Kidney (tissue), 14 donors: ENCODE data around the gene FBXL3. TPM values are rescaled to one million over a fixed set of nuclear protein-coding genes. Genes with fewer than 3 reads are reported as not detected.
A peak's percentile ranks its signal among the peaks of the same experiment; 100 is the strongest.

Experiments
- DNase-seq, 5 donors: peaks; one replicate each; pipeline ENCODE4 v3.0.0-alpha.2; 2013 to 2020
- FAIRE-seq: peaks from 2 replicates; lab custom pipeline; 2012; peaks lifted over from hg19 to GRCh38; lab: Jason Lieb, UNC
- H3K27ac ChIP-seq, 2 donors: one replicate each; pipeline ENCODE4 v1.7.0; 2013; ENCODE audit warnings: low read depth in 2 of 2, low read length in 2 of 2, inconsistent platforms in 1 of 2
- H3K27me3 ChIP-seq: one replicate; pipeline ENCODE4 v1.7.1; 2013; ENCODE audit warnings: low read length, inconsistent platforms; ENCODE audit not compliant: control insufficient read depth, insufficient read depth
- H3K36me3 ChIP-seq, 3 donors: one replicate each; pipeline versions ENCODE4 v1.7.0 to v1.7.1; 2013; ENCODE audit warnings: low read length in 3 of 3, control low read depth in 1 of 3, inconsistent platforms in 1 of 3; ENCODE audit not compliant: insufficient read depth in 3 of 3, control insufficient read depth in 2 of 3
- H3K4me1 ChIP-seq, 3 donors: one replicate each; pipeline versions ENCODE4 v1.7.0 to v1.7.1; 2013; ENCODE audit warnings: low read length in 3 of 3, inconsistent platforms in 1 of 3, low read depth in 1 of 3; ENCODE audit not compliant: control insufficient read depth in 2 of 3, insufficient read depth in 2 of 3
- H3K4me3 ChIP-seq, 3 donors: one replicate each; pipeline versions ENCODE4 v1.7.0 to v1.8.1; 2013; ENCODE audit warnings: low read length in 3 of 3, control low read depth in 1 of 3, inconsistent platforms in 1 of 3
- H3K9ac ChIP-seq, 3 donors: one replicate each; pipeline versions ENCODE4 v1.7.0 to v1.7.1; 2013; ENCODE audit warnings: low read length in 3 of 3, control low read depth in 1 of 3, inconsistent platforms in 1 of 3
- H3K9me3 ChIP-seq, 3 donors: one replicate each; pipeline versions ENCODE4 v1.7.0 to v1.7.1; 2013; ENCODE audit warnings: low read length in 3 of 3, control low read depth in 1 of 3, inconsistent platforms in 1 of 3; ENCODE audit not compliant: control insufficient read depth in 2 of 3, insufficient read depth in 1 of 3
- CTCF ChIP-seq: IDR thresholded peaks from 3 replicates; pipeline ENCODE4 v1.5.1; 2012; ENCODE audit warnings: mild to moderate bottlenecking, moderate library complexity, borderline replicate concordance; ENCODE audit not compliant: insufficient read depth; ENCODE audit errors: extremely low read depth
- intact Hi-C: fragments of 100-400 bp; cut with DNase I; formaldehyde crosslinking; loops from one replicate; pipeline ENCODE4 v1.11.1; 2022
- polyA plus RNA-seq: library from polyadenylated mRNA; stranded (reverse); fragments of 350-450 nt; fragmentation: Illumina TruSeq; extraction: RNeasy Lipid Tissue Mini Kit (QIAGEN cat#74804); gene quantifications from one replicate; pipeline ENCODE4 v1.2.3, GENCODE V29; 2014; ENCODE audit warnings: low read depth, low replicate concordance; ENCODE audit not compliant: insufficient read depth
- total RNA-seq: library from RNA; stranded (reverse); fragmentation: NEBNext Ultra II Directional; extraction: Animal tissue kit (Norgen Biotek cat#: 25700); gene quantifications from one replicate; pipeline ENCODE4 v1.2.1, GENCODE V29; 2021
- donor health status: control.
- donor health status: control.
- donor health status: control.
- donor health status: control.
- donor health status: control.
- donor health status: DM: yes; HTN: yes; CAD: no.
- donor health status: Normal renal cell carcinoma (clear cell type).

Gene FBXL3
- total and polyA plus RNA-seq, 2 donors from 2014 or later = 22.3 to 61.6 TPM

- Histone ChIP-seq H3K9me3 (no peaks in the 10 kb centered on the region), H3K36me3 (peaks cover 0 to 5% (median 0%) of the 10 kb centered on the region in 3 donors), H3K9ac (no peak overlapping the region), H3K27ac (peak overlapping the region in 1 of 2 donors; percentile 20), H3K4me3 (no peak overlapping the region), H3K27me3 (no peaks in the 10 kb centered on the region), H3K4me1 (peaks cover 0 to 18% (median 0%) of the 10 kb centered on the region in 3 donors)
- TF ChIP-seq CTCF = no peak
- FAIRE-seq (no peak), DNase-seq (no peak)
- intact Hi-C loops = no loop called here
Measured at GRCh38 chr13:77056886-77057285, 29.9 kb upstream of the FBXL3 start.

GRCh38 chr13:77056382-77056781, 29.4 kb upstream of the FBXL3 start:
- Histone ChIP-seq H3K27ac (peak overlapping the region; percentile 20 to 40), H3K4me3 (no peak overlapping the region), H3K4me1 (peaks cover 0 to 18% (median 0%) of the 10 kb centered on the region in 3 donors), H3K36me3 (peaks cover 0 to 6% (median 0%) of the 10 kb centered on the region in 3 donors), H3K9ac (no peak overlapping the region), H3K9me3 (no peaks in the 10 kb centered on the region), H3K27me3 (no peaks in the 10 kb centered on the region)
- intact Hi-C loops = no loop called here
- DNase-seq = peak in 2 of 5 donors; percentile 52 to 53
- TF ChIP-seq CTCF = no peak
- FAIRE-seq = peak; percentile 96

- intact Hi-C loops = no loop called here
- H3K4me3 ChIP-seq = no peak overlapping the region
- no peaks in the 10 kb centered on the region for H3K27me3 ChIP-seq
- DNase-seq (no peak), FAIRE-seq (no peak)
- H3K36me3 ChIP-seq = peaks cover 0 to 11% (median 6%) of the 10 kb centered on the region in 3 donors
- H3K9me3 ChIP-seq = no peaks in the 10 kb centered on the region
- no peak for TF ChIP-seq CTCF
- H3K4me1 ChIP-seq = peaks cover 0 to 18% (median 0%) of the 10 kb centered on the region in 3 donors
- peak overlapping the region in 1 of 2 donors; percentile 15 for H3K27ac ChIP-seq
- peak overlapping the region in 1 of 3 donors; percentile 8 for H3K9ac ChIP-seq
Measured at GRCh38 chr13:77055158-77055557, 28.2 kb upstream of the FBXL3 start.

GRCh38 chr13:77053192-77053591, 26.2 kb upstream of the FBXL3 start:
- FAIRE-seq (no peak), DNase-seq (no peak)
- H3K9me3 ChIP-seq = no peaks in the 10 kb centered on the region
- peaks cover 0 to 18% (median 0%) of the 10 kb centered on the region in 3 donors for H3K4me1 ChIP-seq
- no peak overlapping the region for H3K9ac ChIP-seq
- no peaks in the 10 kb centered on the region for H3K27me3 ChIP-seq
- no peak for TF ChIP-seq CTCF
- peaks cover 2 to 12% (median 11%) of the 10 kb centered on the region in 3 donors for H3K36me3 ChIP-seq
- H3K27ac ChIP-seq = no peak overlapping the region
- no peak overlapping the region for H3K4me3 ChIP-seq
- intact Hi-C loops = no loop called here
